ENCODE data around the gene MRPS2. TPM values are rescaled to one million over a fixed set of nuclear protein-coding genes. Genes with fewer than 3 reads are reported as not detected.

MRPS2 gene
- total RNA-seq, 4 donors from 2014 or later: 26.5 to 47.5 (median 33.1) TPM

- intact Hi-C loops (cut with DNase I): no loop called here
- 54 to 79% methylated on average over 3 to 9 of the region's 14 CpGs for WGBS, 2 donors
- no peaks in the 10 kb centered on the region for H3K9me3 ChIP-seq
- H3K4me3 ChIP-seq (replicated peaks in 1 of 3): no peak overlapping the region
- H3K36me3 ChIP-seq: peaks cover 15% of the 10 kb centered on the region in 2 donors
- TF ChIP-seq POLR2A (IDR thresholded peaks at IDR 0.05): no peak
- TF ChIP-seq CTCF (IDR thresholded peaks at IDR 0.05): no peak
- no peak for DNase-seq
- no peak overlapping the region for H3K27ac ChIP-seq
- no peaks in the 10 kb centered on the region for H3K27me3 ChIP-seq
- peaks cover 9 to 10% of the 10 kb centered on the region in 2 donors for H3K4me1 ChIP-seq
These were observed 6.0 kb downstream of the MRPS2 start for GRCh38 chr9:135506327-135507103.

GRCh38 chr9:135507104-135508035 lies 6.9 kb downstream of the MRPS2 start:
- intact Hi-C loops (cut with DNase I): no loop called here
- TF ChIP-seq POLR2A (IDR thresholded peaks at IDR 0.05) (no peak), CTCF (IDR thresholded peaks at IDR 0.05) (no peak)

GRCh38 chr9:135508211-135508820 lies 7.8 kb downstream of the MRPS2 start:
- H3K27ac ChIP-seq: no peak overlapping the region
- no peaks in the 10 kb centered on the region for H3K4me1 ChIP-seq
- H3K27me3 ChIP-seq: no peaks in the 10 kb centered on the region
- H3K4me3 ChIP-seq (replicated peaks in 1 of 3): no peak overlapping the region
- 81 to 92% methylated on average over 6 to 9 of the region's 9 CpGs for WGBS, 2 donors
- no peak for DNase-seq
- H3K9me3 ChIP-seq: no peaks in the 10 kb centered on the region
- H3K36me3 ChIP-seq: peaks cover 13 to 15% of the 10 kb centered on the region in 2 donors
- no peak for TF ChIP-seq CTCF (IDR thresholded peaks at IDR 0.05)
- TF ChIP-seq POLR2A (IDR thresholded peaks at IDR 0.05): no peak
- intact Hi-C loops (cut with DNase I): no loop called here

More at GRCh38 chr9:135507104-135508035, 6.9 kb downstream of the MRPS2 start:
- Histone ChIP-seq H3K4me1 (peaks cover under 1 to 2% of the 10 kb centered on the region in 2 donors), H3K27me3 (no peaks in the 10 kb centered on the region), H3K4me3 (replicated peaks in 1 of 3) (no peak overlapping the region), H3K27ac (no peak overlapping the region), H3K36me3 (peaks cover 15% of the 10 kb centered on the region in 2 donors), H3K9me3 (no peaks in the 10 kb centered on the region)
- DNase-seq: no peak
- WGBS, 2 donors: 77 to 87% methylated on average over 17 to 23 of the region's 23 CpGs

GRCh38 chr9:135509458-135509857 lies 9.0 kb downstream of the MRPS2 start:
- WGBS, 2 donors: 84 to 92% methylated on average over 2 of the region's 2 CpGs
- H3K4me3 ChIP-seq (replicated peaks in 1 of 3): no peak overlapping the region
- H3K4me1 ChIP-seq: no peaks in the 10 kb centered on the region
- no peaks in the 10 kb centered on the region for H3K27me3 ChIP-seq
- TF ChIP-seq POLR2A (IDR thresholded peaks at IDR 0.05) (no peak), CTCF (IDR thresholded peaks at IDR 0.05) (no peak)
- no peaks in the 10 kb centered on the region for H3K9me3 ChIP-seq
- no peak overlapping the region for H3K27ac ChIP-seq
- H3K36me3 ChIP-seq: peaks cover 2 to 6% of the 10 kb centered on the region in 2 donors
- intact Hi-C loops (cut with DNase I): no loop called here
- DNase-seq: no peak
